ENCODE results near the gene RASSF4.

The RASSF4 gene

DNA sequence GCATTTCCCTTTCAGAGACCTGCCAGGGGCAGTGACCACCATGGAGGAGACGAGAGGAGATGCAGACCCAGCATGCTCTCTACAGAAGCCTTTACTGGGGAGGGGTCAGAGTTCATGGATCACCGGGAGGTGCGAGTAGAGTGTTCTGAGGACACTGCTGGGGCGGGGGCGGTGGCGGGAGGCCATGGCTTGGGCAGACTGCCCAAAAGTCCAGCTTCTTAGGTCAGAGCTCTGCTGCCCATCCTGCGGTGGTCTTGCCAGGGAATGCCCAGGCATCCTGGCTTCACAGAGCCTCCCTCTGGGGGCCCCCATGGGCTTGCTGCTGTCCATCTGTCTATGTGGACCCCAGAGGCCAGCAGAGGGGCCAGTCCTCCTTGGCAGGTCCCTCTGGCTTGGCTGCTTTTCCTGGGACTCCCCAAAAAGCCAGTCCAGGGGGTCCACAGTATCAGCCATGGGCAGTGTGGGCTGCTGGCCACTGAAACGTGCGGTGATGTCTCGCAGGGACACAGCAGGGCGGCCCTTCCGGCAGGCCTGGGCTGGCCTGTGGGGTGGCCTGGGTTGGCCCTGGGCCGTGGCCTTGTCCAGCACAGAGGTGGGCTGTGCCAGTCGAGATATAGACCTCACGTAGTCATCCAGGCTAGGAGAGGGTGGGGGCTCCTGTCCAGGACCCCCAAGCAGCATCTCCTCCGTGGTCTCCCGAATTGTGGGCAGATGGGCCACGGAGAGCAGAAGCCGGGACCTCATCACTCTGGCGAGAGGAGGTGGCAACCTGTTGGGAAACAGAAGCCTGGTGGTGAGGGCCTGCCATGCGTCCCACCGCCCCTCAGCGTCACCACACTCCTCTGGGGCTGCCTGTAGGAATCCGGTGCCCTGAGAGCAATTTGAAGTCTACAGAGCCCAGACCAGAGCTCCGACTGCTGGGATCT is 17.9 kb downstream of the RASSF4 start:
- DNase-seq: no peak

DNA sequence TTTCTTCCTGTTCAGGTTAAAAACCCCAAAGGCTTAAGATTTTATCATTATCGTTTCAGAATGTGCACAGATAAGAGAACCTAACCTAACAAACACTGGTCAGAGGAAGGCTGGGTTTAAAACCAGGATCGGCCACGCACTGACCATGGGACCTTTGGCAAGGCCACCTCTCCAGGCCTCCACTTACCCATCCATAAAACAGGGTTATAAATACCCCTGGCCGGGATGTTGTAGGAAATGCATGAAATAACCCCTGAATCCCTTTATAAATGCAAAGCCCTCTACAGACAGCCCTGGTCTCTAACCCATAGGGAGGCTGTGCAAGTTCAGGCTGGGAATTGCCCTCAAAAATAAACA is 18.6 kb downstream of the RASSF4 start:
- DNase-seq: no peak

DNA sequence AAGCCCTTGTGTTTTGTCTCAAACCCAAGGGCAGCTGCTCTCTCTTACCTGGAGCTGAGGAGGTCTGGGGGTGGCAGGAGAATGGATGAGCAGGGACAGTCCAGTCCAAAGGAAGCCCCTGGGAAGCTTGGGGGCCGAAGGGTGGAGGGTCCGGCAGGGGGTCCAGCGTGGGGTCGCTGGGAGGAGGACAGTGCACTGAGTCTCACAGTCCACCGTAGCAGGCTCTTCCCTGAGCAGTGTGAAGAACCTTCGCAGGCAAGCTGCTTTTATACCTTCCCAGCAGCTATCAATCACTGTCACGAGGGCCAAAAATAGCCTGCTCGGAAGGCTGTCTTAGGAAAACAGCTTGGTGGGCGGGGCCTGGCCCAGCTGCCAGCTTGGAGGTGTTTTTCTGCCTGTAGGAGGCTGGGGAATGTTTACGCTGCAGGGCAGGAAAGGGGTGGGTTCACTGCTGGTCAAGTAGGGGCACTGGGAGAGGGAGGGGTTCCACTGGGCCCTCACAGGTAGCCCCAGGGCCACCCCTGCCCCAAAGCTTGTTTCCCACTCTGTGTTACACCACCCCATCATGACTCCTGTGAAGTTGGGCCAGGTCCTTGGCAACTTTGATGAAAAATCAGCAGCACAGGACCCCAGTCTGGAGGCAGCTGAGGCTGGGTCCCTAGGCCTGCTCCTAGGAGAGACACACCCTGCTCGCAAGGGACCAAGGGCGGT is 19.1 kb downstream of the RASSF4 start, which contains the start of gene DEPP1:
TSS of gene DEPP1 (minus strand) at position 240 of the 711 bp plus-strand sequence. CDS start 779 bp downstream, outside the sequence.
- peak; percentile 77 for DNase-seq

DNA sequence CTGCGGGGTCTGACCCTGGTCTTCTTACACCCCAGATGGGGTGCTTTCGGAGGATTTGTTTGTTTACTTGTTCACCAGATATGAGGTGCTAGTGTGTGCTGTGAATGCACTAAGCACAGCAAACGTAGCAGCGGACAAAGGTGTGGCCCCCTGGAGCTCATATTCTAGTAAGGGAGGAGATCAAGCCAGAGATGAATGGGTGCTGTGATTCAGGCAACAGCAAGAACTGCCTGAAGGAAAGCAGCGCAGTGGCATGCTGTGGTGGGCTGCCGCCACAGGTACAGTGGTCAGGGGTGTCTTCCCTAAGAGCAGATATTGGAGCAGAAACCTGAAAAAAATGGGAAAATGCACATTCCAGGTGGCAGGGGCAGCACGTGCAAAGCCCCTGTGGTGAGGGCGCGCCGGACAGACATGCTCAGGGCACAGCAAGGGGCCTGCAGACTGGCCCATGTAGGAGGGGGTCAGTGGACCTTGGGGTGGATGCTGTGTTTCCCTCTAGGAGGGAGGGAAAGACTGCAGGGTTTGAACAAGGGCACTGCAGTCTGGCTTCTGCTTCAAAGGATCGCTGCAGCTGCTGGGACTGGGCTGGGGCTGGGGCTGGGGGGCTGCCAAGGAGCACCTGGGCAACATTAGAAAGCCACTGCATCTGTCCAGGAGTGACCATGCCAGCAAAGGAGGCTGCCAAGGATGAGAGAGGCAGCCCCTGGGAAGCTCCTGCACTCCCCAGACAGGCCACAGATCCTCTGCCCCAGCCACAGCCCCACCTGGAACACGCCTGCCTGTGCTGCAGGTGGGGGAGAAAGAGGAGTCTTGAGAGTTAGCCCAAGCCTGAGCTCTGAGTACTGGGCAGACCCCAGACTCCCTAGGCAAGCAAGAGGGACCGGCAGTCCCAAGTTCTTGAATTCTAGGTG is 19.9 kb downstream of the RASSF4 start:
- DNase-seq: no peak

DNA sequence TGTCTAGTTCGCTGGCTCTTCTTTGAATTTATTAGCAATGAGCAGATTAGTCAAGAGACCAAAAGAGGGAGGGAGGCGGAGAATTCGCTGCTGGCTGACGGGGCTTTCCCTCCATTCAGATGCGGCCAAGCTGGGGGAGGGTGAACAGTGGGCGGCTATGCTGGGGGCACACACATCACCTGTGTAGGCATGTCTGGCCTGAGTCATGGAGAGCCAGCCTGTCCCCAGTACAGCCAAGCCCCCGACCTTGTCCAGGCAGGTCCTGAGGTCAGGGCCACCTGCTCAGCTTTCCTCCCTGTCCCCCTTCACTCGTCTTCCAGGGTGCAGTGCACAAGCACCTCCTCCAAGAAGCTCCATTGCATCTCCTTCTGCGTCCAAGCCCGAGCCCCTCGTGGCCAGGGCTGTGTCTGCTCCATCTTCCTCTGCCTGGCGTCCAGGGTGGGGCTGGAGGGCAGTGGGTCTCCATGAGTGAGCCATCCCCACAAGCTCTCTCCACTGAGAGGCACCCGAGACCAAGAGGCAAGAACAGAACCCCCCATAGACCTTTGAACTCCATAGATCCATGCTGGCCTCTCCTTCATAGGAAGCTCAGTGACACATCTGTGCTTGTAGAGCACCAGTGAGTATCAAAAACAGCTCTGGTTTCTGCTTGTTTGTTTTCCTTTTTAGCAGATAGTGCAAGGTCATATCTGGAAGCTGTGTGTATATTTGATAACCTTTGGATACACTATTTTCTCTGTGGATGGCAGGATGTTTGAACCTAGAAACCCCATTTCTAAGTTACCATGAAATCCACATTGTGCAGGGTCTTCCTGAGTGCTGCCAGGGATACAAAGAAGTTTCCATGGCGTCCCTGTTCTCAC is 20.9 kb downstream of the RASSF4 start:
- DNase-seq: no peak

DNA sequence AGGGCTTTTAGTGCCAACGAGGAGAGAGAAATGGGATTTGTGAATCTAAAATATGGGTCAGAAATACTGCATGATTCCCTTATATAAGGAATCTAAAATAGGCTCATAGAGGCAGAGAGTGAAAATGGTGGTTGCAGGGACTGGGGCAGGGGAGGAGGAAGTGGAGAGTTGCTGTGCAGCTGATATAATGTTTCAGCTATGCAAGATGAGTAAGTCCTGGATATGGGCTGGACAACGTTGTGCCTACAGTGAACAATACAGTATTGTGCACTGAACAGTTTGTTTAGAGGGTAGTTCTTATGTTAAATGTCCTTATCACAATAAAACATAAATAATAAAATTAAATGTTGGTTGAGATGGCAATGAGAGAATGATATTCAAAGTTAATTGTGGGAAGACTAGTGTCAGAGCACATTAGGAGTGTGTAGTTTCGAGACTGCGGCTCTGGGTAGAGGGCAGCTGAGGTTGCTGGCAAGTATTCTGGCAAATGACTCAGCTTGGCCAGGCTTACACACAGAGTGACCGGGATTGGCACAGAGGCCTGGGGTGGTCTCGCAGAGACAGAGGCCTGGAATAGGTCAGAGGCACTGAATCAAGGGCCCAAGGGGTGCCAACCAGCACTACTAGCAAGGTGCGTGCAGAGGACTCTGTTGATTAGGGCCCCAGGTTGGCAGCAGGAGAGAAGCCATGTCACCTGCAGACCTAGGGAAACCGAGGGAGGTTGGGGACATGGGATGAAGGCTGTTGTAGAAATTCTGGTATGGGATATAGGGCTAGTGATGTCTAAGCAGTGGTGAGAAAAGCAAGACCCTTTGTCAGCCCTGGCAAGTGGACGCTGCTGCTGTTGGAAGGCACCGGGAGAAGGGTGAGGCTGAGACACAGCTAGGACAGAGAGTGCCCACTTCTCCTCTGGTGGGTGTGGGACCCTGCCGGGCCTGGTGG is 21.8 kb downstream of the RASSF4 start:
- DNase-seq: peak; percentile 10

DNA sequence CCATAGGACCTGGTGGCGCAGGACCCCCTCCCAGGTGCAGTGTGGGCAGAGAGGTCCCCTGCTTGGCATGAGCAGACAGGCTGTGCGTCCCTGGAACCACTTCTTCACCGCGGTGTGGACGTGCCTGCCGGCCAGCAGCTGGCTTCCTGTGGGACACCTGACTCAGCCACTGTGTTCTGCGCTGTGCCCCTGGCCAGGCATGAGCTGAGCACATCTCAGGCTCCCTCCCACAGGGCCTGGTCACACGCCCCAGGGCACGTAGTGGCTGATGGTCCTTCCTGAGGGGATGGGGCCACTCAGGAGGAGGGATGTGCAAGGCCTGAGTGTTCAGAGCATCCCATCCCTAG is 22.5 kb downstream of the RASSF4 start:
- no peak for DNase-seq

DNA sequence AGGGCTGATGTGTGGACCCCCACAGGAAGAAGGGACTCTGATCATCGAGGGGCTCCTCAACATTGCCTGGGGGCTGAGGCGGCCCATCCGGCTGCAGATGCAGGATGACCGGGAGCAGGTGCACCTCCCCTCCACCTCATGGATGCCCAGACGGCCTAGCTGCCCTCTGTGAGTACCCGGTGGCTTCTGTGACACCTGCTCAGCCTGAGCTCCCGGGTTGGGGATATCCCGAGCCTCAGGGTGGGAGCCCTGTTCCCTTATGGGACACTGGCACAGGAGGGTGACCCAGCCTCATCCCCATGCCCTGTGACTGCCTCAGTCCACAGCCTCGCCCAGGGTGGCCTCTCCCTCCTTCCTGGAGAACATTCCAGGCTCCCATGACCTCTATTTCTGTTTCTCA is 22.9 kb downstream of the RASSF4 start:
- DNase-seq: no peak

DNA sequence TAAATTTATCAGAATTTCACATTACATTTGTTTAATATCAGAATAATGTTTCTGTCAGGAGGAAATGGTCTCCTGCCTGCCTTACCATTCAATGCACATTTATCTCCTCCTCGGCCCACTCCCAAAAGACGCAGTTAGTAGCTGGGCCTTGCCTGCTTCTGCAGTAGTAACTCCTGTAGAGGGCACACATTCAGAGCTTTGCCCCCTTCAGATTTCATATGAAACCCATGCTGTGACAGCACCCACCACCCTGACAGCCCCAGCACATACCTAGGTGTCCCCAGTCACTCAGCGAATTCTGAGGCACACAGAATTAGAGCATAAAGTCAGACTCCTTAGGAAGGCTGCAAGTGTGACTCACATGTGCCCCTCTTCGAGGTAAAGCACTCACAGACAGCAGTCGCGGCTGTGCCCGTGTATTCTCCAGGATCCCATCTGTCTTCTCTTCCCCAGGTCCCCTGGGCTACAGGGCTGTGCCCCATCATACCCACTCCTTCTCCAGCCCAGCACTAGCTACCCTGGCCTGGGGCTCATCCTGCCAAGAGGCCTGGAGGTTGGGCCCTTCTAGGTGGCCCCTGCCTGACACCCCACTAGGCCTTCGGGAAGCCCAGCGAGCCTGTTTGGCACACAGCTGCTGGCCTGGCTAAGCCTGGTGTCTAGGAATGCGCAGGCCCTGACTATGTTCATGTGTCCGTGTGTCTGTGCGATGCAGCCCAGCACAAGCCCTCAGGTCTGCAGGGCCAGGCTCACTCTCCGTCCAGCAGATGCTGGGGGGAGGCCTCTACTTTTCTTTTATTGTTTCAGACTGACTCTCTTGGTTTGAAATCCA is 23.7 kb downstream of the RASSF4 start:
- no peak for DNase-seq

DNA sequence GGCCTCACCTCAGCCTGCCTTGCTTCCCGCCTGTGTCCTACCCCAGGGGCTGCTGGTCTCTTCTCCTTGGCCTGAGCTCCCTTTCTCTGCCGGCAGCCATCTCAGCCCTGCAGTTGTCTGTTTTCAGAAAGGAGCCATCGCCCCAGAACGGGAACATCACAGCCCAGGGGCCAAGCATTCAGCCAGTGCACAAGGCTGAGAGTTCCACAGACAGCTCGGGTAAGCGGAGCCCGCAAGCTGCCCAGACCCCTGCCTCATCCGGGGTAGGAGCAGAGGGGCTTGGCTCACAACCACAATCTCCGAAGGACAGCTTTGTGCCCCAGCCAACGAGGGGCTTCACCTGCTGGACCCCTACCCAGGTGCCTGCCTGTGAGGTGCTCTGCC is 24.3 kb downstream of the RASSF4 start:
- DNase-seq: no peak

DNA sequence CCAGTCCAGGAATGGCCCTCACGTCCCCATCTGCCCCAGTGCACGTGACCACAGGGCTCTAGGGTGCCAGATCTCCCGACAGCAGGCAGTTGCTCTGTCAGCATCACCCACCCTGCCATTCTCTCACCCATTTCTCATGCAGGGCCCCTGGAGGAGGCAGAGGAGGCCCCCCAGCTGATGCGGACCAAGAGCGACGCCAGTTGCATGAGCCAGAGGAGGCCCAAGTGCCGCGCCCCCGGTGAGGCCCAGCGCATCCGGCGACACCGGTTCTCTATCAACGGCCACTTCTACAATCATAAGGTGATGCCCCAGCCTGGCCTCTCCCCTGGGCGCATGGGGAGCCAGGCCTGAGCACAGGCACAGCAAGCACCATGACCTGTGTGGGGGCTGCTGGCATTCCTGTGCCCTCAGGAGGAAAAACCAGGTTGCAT is 25.1 kb downstream of the RASSF4 start:
- no peak for DNase-seq

DNA sequence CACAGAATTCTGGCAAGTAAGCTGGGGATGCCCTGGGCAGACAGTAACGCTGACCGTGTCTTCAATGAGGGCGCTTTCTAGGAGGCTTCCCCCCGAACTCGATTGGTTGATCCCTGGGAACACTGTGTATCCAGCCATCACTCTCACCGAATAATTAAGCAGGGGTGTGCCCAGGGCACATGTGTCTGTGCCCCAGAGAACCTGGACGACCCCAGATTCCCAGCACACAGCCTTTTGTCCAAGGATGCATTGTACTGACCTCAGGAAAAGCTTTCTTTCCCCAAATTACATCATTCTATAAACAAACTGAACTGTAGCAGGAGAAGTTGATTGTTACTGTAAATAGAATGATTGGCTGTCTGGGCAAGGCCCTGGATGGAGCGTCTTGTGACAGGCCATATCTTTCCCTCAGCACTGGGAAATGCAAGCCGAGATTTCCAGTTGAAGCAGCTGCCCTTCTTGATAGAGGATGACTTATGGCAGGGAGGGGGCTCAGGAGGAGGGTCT is 25.6 kb downstream of the RASSF4 start:
- no peak for DNase-seq

DNA sequence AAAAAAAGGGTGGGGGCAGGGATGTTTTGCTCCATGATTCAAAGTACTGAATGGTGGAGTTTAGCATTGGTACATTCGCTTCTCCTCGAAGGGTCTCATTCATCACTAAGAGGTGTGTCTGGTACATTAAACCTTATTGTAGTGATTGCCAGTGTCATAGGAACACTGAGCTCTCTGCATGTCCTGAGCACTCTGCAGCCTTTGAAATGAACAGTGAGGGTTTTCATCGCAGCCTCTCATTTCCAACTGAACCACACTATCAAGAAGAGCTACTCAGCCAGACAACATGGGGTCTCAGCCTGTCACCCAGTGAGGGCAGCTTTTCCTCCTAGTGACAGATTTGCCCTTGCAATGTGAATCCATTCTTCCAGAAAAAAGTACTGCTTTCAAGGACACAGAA is 26.6 kb downstream of the RASSF4 start:
- no peak for DNase-seq

DNA sequence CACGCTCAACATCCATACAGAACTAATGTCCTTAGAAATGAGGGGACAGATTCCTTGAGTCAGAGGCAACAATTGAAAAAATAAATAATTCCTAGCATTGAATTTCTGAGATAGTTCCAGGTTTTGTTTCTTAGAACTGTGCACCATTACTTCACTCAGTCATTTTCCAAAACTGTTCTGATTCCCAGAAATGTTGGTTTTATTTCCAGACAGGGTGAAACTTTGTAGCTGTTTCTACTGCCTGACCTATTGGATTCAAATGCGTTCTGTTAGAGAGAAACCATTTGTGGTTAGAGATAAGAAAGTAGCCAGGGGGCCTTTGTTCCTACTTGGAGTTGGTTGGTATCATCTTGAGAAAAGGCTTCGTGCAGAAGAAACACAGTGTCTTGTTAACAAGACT is 27.1 kb downstream of the RASSF4 start:
- no peak for DNase-seq

DNA sequence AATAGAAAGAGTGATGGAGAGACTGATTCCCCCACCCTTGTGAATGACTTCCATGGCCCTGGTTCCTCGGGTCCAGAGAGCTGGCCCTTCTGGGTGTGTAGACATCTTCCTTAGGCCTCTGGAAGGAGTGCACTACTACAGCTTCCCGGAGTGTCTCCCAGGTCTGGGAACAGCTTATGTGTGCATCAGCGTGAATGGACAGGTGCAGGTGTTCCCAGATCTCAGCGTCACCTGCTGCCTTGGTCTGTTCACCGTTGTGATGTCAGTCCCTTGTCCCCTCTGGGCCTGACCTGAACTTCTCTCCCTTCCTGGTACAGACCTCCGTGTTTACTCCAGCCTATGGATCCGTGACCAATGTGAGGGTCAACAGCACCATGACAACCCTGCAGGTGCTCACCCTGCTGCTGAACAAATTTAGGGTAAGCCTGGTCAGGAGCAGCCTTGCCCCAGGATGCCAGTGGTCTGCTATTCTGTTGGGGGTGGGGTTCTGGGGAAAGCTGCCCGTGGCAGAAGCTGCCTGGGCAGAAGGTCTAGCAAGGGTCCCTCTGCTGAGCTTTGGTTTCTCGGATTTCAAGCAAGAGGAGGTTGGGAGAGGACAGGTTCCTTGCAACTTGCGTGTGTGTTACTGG is 29.5 kb downstream of the RASSF4 start:
- DNase-seq: peak; percentile 17

DNA sequence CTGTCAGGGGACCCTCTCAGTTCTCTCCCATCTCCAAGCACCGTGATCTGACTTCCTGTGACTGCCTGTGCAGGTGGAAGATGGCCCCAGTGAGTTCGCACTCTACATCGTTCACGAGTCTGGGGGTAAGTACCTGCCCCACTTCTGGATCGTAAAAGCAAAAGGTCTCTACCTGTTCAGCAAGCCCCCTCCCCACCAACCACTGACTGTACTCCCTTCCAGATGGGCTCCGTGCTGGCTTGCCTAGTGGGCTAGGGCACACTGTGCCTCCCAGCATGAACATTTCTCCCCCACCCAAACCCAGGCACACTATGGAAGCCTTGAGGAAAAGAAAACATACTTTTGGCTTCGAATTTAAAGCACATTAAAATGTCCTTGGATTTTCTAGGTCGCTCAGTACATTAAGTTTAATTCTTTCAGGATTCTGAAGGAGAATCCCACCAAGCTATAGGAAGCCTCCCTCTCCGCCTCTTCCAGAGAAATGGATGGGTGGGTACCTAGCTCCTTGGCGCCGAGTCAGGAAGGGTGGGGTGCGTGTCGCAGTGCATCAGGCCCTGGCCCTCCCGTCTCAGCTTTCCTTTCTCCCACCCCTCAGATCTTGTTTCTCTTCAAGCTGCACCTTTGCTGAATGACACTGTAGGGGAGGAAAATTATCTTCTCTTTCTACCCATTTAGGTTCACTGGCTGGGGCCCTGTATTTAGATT is 30.1 kb downstream of the RASSF4 start:
- no peak for DNase-seq

DNA sequence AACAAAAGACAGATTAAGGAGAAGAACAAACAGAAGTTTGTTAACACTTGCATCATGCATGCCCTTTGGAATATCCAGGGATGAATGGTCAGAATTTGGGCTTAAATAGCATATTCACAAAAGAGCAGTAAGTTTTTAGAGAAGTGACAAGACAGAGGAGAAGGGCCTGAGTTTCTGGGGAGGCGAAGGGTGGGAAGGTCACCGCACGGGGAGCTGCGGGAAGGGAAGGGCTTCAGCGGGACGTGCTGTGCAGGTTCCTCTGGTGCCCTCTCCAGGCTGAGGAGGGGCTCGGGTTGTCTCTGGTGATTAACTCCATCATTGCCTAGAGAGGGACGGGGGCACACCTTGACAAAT is 30.7 kb downstream of the RASSF4 start:
- DNase-seq: no peak

DNA sequence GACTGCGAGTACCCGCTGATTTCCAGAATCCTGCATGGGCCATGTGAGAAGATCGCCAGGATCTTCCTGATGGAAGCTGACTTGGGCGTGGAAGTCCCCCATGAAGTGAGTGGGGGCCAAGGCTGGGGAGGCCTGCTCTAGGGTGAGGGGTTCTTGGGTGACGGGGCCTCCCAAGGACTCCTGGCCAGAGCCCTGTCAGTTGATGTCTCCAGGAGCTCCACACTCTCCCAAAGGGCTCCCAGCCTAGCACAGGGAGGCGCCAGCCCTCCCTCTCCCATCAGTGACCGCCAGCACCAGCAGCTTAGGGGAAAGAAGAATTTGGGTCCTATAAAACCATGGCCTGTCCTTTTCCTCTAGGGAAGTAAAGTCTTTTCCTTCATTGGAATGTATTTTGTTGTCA is 31.4 kb downstream of the RASSF4 start:
- DNase-seq: no peak

DNA sequence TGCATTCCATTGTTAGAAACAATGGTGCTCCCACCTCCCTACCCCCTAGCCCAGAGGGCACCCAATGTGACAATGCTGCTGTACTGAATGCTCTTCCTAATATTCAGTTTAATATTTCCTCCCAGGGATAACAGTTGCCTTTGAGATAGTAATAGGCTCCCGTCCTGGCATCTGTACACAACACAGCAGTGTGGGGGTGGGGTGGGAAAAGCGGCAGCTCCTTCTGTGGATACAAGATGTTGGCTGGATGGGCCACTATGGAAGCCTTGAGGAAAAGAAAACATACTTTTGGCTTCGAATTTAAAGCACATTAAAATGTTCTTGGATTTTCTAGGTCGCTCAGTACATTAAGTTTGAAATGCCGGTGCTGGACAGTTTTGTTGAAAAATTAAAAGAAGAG is 32.0 kb downstream of the RASSF4 start:
- no peak for DNase-seq
